GM19468 (cell line): ENCODE results near the gene AJM1.
"Not testable (repeated sequence)": the region's sequence is repeated elsewhere in the genome, so short reads cannot be mapped to it uniquely, and the experiment has no call there.

Experiments used
- ATAC-seq: cut with Tn5 transposase; IDR thresholded peaks from one replicate; pipeline ENCODE4 v1.9.1; 2021; ENCODE audit warnings: mild to moderate bottlenecking, moderate library complexity, moderate number of reproducible peaks; ENCODE audit not compliant: unreplicated experiment; ENCODE audit errors: extremely low read depth

The AJM1 gene

GRCh38 chr9:136842380-136842948 is at the start of gene AJM1:
Gene AJM1, plus strand, starts transcription at chr9:136842478. Its CDS starts 1,937 bp downstream, at chr9:136844415.
- ATAC-seq = peak; percentile 61

GRCh38 chr9:136793086-136793946 is 49.0 kb upstream of the AJM1 start:
- no peak for ATAC-seq

- no peak for ATAC-seq
Observed at GRCh38 chr9:136794281-136794999, 47.8 kb upstream of the AJM1 start.

- ATAC-seq = no peak
Observed at GRCh38 chr9:136795000-136795348, 47.3 kb upstream of the AJM1 start.

DNA sequence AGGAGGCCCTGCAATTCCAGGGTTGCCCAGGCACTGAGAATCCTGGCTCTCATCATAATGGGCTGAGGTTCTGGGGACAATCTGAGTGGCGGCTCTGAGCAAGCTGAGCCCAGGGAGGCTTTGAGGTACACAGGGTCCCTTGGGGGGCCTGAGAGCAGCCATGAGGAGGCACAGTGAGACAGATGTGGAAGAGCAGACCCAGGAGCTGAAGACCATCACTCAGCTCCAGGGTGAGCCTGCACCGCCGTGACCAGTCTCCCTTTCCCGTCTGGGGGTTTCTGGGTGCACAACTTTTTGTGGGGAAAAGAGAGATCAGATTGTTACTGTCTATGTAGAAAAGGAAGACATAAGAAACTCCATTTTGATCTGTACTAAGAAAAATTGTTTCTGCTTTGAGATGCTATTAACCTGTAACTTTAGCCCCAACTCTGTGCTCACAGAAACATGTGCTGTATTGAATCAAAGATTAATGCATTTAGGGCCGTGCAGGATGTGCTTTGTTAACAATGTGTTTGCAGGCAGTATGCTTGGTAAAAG is 46.0 kb upstream of the AJM1 start, which contains the start of gene CCDC183:
CCDC183 (plus strand) TSS at position 101 of the 537 bp plus-strand sequence; CDS start at position 161, 60 bp downstream.
- ATAC-seq = no peak

GRCh38 chr9:136796775-136797347 is 45.4 kb upstream of the AJM1 start:
- ATAC-seq = not testable (repeated sequence)

DNA sequence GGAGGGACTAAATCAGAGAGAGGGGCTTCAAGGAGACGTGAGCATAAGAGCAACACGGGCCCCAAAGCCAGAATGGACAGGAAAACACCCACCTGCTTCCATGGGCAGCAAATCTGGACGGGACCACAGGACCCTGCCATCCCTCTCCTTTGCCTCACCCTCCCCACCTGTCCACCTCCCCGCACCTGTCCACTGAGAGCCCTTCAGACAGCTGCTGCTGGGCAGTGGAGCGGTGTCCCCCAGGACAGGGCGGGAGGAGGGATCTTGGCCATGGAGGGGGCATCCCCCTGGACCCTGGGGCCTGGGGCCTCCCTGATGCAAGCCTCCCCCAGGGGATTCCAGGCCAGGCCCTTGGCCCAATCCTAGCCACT is 43.6 kb upstream of the AJM1 start:
- no peak for ATAC-seq

- ATAC-seq = no peak
Observed at GRCh38 chr9:136799079-136799853, 43.0 kb upstream of the AJM1 start.

DNA sequence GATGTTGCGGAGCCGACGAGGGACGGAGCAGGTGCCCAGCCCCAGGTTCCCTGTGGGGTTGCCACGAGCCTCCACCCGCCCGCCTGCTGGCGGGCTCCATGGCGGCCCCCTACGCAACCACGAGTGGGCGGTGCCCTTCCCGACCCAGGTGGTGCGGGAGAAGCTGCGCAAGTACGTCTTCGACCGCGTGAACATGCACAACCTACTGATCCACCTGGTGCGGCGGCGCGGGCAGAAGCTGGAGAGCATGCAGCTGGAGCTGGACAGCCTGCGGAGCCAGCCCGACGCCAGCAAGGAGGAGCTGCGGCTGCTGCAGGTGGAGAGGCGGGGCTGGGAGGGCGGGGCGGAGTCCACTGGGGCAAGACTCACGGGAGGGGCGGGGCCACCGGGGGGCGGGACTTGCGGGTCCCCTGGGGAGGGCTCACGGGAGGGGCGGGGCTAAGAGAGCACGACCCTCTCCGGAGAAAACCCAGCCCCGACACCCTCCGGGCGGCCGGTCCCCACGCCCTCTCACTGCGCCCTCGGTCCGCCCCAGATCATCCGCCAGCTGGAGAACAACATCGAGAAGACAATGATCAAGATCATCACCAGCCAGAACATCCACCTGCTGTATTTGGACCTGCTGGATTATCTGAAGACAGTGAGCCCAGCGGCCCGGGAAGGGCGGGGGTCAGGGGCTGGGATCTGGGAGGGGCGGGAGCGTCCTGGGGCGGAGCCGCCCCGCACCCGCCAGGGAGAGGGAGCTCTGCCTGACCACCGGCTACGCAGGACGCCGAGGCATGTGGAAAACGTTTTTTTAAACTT is 42.2 kb upstream of the AJM1 start:
- ATAC-seq = no peak

DNA sequence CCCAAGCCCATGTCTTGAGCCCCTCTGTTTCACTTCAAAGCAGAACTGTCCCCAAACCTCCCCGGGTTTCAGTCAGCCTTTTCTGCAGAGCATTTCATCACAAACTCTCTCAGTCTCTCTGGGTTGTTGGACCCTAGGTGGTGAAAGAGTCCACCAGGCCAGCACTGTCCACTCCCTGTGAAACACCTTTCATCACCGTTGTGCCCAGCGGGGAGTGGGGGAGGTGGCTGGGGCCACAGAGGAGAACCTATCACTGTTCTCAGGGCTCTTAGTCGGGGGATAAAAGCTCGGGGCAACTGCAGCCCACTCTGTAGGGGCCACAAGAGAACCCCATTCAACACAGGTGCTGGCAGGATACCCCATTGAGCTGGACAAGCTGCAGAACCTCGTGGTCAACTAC is 40.0 kb upstream of the AJM1 start:
- ATAC-seq = no peak

GRCh38 chr9:136803009-136803550 is 39.2 kb upstream of the AJM1 start:
- ATAC-seq = not testable (repeated sequence)

- no peak for ATAC-seq
Observed at GRCh38 chr9:136803551-136804508, 38.4 kb upstream of the AJM1 start.

GRCh38 chr9:136804509-136805206 is 37.6 kb upstream of the AJM1 start:
- no peak for ATAC-seq

DNA sequence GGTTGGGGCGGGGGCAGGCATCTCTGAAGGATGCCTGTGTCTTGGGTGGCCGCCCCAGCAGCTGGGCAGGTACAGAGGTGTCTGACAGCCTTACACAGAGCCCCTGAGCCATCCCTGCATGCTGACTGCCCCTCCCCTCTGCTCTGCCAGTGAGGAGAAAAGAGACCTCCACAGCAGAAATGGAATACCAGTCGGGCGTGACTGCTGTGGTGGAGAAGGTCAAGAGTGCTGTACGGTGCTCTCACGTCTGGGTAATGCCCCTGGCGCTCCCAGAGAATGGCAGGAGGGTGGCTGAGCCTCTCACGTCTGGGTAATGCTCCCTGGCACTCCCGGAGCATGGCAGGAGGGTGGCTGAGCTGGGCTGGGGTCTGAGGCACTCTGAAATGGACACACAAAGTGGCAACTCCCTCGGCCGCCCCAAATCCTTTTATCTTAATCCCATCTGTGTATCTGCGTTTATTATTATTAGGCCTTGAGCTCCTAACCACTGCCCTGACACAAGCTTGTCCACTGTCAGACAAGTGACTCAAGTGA is 37.0 kb upstream of the AJM1 start:
- ATAC-seq = no peak

DNA sequence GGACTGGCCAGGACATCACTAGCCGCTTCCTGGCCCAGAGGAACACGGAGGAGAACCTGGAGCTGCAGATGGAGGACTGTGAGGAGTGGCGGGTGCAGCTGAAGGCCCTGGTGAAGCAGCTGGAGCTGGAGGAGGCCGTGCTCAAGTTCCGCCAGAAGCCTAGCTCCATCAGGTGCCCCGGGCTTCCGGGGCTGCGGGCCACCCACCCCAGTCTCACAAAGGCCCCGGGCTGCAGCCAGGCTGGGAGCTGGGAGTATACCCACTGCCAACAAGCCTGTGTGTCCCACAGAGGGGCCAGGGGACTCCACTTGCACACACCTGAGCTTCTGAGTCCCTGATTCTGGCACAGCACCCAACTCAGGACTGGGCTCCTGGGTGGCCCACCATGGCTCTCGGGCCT is 36.2 kb upstream of the AJM1 start:
- no peak for ATAC-seq

GRCh38 chr9:136806631-136807201 is 35.6 kb upstream of the AJM1 start:
- ATAC-seq = no peak
